ENCODE measurements around the gene EXD3.

The EXD3 gene

DNA sequence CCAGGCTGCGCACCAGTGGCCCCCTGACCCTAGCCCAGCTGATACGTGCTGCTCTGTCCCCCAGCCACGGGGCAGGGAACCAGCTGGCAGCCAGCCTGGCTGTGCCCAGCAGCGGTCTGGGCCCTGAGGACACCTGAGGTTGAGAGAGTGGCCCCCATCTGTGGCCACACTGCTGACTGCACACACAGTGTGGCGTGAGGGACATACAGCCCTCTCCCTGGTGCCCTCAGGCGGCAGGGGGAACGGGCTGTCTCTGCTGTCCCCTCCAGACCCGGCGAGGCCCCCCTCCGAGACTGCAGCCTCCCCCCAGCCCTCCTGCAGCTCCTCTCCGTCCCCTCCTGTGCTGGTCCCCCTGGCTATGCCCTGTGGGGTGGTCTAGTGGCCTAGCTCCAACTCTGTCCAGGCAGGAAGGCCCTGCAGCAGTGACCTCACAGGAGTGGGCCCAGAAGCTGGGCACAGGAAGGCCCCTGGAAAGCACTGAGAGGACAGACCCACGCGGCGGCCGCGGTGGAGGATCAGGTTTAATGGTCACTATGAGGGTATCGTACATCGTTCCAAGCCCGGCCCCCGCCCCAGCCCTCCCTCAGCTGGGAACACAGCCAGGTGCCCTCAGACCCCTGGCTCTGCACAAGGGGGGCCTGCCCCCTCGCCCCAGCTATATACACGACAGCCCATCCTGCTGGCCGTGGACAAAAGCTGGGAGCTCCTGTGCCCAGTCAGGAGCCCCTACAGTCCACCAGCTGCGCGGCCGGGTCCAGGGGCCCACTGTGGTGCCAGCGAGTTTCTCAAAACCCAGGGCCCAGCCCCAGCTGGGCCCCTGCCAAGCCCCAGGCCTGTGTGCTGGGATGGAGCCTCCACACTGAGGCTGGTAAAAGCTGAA is 25.0 kb upstream of the EXD3 start:
- no peak for DNase-seq (ENCODE audit: low spot score)

DNA sequence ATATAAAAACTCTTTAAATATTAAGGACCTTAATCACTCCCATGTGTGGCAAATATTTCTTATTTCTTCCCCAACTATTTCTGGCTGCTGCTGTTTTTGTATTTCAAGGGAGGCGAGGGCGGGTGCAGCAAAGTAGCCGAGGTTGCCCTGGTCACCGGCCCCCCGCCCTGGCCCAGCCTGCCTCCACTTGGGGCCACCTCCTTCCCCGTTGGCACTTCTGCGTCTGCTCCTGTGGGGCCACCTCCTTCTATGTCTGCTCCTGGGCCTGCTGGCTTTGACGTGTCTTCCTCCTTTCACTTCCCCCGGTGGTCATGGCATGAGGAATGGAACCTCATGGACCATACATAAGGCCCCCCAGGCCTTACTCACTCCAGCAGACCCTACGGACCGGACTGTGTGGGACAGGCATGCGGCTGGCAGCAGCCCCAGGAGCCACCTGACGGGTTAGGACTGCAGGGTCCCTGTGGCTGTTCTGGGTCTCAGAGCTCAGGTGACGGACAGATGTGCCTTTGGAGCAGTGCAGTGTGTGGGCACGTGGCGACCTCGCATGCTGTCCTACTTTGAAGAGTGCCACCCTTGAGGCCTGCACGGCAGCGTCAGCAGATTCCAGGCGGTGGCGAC is 24.0 kb upstream of the EXD3 start:
- DNase-seq (ENCODE audit: low spot score): no peak

DNA sequence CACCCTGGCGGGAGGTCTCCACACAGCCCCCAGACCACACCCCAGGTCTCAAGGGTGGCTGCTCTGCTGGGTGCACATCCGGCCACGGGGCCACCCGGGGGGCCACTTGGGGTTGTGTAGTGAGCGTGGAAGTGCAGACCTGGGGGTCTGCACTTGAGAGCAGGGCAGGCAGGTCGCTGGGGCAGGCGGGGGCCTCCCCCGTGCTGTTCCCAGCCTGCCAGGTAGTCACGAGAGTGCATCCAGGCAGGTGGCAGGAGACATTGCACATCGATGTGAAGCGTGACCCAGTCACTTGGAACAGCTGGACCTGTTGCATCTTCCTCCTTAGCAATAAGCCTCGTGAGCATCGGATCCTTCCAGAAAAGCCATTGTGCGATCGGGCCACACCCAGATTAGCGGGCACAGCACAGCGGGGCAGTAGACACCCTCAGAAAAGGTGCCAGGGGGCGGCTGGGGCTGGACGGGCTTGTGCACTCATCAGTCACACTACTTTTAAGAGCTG is 23.0 kb upstream of the EXD3 start:
- no peak for DNase-seq (ENCODE audit: low spot score)

DNA sequence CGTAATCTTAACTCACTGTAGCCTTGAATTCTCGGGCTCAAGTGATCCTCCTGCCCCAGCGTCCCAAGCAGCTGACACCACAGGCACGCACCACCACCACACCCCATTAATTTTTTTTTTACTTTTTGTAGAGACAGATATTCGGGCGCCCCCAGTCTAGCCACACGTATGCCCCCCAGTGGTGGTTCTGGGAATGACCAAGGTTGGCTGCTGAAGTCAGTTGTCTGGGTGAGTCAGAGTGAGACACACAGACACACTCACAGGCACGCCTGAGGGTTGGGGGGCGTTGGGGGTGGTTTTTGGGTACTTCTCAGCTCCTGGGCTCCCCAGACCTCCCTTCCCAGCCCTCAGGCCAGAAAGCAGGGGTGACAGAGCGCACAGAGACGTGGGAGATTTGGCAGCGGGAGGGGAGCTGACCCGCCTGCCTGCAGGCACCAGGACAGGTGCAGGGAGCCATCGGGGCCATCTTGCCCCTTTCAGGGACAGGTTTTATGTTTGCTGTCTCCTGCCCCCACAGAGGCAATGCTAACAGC is 22.4 kb upstream of the EXD3 start:
- peak; percentile 78 for DNase-seq (ENCODE audit: low spot score)

DNA sequence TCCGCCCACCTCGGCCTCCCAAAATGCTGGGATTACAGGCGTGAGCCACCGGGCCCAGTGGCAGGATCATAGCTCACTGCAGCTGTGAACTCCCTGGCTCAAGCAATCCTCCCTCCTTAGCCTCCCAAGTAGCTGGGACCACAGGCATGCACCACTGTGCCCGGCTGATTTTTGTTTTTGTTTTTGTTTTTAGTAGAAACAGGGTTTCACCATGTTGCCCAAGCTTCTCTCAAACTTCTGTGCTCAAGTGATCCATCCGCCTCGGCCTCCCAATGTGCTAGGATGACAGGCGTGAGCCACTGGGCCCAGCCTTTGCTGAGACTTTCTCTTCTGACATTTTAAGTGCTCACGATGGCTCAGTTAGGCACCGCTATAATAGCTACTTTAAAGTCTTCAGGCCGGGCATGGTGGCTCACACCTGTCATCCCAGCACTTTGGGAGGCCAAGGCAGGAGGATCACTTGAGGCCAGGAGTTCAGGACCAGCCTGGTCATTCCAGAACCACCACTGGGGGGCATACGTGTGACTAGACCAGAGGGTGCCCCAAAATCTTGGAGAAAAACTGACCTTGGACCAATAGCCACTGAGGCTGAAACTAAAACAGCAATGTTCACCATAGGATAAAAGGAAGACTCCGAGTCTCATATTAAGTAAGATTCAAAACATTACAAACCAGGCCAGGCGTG is 21.3 kb upstream of the EXD3 start:
- DNase-seq (ENCODE audit: low spot score): no peak

DNA sequence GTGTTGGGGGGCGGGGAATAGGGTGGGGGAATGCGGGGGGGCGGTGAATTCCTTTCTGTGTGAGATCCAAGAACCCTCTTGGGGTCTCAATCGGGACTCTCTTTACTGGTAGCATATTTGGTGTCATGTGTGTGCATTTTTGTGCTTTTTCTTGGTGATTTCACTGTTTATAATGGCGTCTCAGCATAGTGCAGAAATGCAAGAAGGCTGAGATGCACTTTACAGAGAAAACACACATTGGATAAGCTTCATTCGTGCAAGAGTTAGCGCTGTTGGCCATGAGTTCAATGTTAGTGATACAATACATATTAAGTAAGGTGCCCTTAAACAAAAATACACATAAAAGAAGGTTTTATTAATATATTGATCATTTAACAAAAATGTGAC is 19.0 kb upstream of the EXD3 start:
- no peak for DNase-seq (ENCODE audit: low spot score)

DNA sequence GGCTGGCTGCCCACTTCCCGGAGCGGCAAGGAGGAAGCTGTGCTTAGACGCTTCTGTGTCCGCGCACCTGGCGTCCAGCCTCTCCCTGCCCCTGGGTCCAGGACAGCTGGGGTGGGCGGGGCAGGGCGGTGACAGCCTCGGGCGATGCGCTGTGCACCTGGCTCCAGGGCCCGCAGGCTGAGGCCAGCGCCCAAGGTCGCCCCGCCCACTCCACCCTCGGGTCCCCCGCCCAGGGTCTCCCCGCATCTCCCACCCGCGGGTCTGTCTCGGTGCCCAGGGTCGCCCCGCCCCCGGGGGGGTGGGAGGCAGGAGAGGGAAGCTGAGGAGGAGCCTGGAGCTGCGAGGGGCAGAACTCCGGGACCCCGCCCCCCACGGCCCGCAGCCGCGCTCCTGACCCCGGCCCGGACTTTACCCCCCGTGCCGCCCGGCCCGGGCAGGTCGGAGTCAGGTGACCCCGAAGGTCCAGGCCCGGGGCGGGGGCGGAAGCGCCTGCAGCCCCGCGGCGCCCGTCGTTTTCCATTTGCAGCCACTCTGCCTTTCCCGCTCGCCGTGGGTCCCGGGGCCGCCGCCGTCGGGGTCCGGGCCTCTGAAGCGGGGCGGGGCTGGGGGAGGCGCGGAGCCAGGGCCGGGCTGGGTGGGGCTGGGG is 18.4 kb upstream of the EXD3 start, which contains the start of gene ENTPD8:
TSS of gene ENTPD8 (minus strand) at position 69 of the 646 bp plus-strand sequence. CDS start 3,072 bp downstream, outside the sequence.
- DNase-seq (ENCODE audit: low spot score): peak; percentile 78

DNA sequence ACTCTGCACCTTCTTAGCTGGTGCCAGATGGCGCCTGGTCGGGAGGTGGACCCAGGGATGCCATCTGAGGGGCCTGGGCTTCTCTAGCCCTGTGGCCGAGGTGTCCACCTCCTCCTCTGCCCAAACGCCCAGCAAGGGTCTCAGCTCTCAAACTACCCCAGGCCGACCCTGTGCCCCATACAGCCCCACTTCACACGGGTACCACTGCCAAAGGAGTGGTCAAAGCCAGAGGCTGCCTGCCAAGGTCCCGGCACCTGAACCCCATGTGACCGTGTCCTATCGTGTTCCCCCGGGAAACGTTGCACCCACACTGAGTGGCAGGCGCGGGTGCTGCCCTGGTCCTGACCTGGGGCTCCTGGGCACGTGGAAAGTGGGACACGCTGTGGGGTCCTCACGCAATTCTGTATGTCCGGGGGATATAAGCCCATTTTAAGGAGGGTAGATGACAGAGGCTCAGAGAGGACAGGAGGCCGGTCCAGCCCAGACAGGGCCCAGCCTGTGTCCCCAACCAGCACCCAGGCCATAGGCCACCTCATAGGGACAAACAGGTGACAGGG is 16.3 kb upstream of the EXD3 start:
- DNase-seq (ENCODE audit: low spot score): no peak

DNA sequence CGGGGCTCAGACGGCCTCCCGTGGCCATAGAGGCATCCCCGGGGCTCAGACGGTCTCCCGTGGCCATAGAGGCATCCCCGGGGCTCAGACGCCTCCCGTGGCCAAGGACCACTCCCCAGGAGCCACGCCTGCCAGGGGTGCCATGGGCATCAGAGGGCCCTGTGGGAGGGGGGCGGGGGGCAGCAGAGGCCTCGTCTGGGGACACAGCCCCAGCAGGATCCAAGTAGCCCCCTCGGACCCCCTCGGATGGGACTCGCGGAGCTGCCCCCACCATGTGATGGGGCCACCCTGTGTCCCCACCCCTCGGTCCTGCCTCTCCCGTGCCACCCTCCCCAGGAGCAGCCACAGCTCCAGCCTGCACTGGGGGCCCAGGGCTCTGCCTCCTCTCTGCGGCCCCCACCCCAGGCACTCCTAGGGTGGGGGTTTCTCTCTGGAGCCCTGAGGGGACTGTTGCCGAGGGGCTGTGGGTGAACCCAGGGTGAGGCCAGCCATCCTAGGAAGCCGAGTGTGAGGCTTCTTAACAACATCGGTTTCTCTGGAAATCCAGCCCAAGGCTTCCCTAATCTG is 15.7 kb upstream of the EXD3 start:
- peak; percentile 65 for DNase-seq (ENCODE audit: low spot score)

DNA sequence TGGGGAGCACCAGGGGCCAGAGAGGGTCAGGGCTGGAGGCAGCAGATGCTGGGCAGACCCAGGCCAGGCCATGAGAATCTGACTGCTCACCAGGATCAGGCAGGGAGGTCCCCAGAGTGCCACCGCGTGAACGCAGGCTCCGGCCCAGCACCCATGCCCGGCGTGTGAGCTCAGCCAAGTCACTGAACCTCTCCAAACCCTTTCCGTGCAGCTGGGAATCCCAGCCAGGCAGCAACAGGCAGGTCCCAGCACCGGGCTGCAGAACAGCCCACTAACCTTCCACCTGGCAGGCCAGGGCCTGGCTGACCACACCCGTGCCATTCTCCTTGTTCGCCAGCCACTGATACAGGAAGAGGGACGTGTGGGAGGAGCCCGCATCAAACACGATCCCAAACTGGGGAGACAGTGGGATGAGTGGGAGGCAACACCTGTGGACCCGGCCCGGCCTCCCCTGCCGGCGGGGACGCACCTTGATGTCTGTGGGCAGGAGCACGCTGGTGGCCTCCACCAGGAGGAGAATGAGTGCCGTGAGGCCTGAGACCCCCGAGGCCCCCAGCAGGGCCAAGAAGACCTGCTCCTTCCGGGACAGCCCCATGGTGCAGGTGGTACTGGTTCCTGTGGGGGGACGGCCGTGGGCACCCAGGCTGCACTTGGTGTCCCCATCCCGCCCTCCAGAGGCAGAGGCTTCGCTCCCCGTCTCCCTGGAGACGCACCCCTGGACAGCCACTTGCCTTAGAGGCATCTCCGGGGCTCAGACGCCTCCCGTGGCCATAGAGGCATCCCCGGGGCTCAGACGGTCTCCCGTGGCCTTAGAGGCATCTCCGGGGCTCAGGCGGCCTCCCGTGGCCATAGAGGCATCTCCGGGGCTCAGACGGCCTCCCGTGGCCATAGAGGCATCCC is 15.0 kb upstream of the EXD3 start:
- DNase-seq (ENCODE audit: low spot score): no peak

DNA sequence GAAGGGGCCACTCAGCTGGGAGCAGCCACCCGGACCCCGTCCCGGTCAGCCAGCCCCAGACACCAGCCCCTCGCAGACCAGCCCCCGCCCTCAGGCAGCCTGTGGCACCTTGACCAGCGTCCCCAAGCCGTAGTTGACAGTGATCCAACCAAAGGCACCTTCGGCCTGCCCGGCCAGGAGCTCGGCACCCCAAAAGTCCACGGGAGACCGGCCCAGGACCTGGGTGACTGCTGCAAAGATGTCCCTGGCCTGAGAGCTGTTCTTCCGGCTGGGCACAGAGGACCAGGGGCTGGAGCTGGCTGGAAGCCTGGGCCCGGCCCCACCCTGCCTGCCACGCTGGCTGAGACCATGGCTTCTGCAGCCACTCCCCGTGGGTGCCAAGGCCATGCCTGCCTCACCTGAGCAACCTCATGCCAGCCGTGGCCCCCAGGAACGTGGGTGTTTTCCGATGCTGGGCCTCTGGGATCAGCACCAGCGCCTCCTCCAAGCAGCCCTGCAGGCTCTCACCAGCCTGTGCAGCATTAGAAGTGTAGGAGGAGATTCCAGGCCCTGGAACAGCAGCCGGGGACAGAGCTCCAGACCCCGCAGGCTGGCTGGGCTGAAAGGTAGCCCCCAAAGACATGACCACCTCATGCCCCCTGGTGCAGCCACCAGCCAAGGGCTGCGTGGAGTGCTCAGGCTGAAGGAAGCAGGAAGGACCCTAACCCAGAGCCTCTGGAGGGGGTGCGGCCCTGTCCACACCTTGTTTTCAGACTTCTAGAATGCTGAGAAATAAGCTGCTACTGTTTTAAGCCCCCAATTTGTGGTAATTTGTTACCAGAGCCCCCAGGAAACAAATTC is 14.0 kb upstream of the EXD3 start:
- DNase-seq (ENCODE audit: low spot score): no peak

DNA sequence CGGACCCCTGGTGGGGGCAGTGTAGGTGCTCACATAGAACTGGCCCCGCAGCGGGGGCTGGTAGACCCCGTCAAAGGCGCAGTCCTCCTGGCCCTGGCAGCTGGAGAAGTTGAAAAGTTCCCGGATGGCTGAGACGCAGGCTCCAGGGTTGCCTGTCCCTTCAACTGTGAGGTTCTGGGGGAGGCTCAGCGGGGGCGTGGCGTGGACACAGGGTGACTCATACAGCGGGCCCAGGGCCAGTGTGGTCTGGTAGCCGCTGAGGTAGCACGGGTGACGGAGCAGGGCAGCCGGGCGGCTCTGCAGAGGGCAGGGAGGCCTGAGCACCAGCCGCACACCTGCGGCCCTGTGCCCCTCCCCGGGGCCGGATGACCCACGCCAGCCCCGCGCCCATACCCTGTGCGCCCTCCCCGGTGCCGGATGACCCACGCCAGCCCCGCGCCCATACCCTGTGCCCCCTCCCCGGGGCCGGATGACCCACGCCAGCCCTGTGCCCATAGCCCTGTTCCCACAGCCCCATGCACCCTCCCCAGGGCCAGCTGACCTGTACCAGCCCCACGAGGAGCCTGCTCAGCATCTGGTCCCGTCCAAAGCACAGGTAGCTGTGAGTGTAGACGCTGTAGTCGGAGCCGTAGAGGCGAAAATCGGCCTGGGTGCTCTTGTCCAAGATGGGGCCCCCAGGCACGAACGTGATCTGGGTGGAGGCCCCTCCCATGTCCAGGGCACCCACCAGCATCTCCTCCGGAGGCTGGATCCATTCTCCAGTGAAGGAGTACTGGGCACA is 13.2 kb upstream of the EXD3 start:
- no peak for DNase-seq (ENCODE audit: low spot score)

DNA sequence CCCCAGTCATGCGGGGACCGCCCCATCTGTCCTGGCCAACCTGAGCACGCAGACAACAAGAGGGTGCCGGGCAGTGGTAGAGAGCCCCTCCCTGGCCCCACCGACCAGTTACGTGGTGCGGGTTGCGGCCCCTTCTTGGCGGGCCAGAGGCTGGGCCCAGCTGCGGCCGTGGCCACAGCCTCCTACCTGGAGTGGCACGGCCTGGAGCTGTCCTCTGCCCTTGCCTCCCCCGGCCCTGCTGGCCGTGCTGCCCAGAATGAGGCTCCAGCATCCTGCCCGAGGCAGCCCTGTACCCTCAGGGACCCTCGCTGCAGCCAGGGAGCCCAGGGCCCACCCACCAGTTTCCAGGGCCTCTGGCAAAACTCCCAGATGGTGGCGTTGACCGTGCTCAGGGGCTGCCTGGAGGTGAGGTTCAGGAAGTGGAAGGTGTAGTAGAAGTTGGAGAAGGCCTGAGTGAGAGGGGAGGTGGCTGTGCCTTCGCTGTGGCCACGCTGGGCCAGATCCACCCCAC is 12.5 kb upstream of the EXD3 start:
- DNase-seq (ENCODE audit: low spot score): no peak

DNA sequence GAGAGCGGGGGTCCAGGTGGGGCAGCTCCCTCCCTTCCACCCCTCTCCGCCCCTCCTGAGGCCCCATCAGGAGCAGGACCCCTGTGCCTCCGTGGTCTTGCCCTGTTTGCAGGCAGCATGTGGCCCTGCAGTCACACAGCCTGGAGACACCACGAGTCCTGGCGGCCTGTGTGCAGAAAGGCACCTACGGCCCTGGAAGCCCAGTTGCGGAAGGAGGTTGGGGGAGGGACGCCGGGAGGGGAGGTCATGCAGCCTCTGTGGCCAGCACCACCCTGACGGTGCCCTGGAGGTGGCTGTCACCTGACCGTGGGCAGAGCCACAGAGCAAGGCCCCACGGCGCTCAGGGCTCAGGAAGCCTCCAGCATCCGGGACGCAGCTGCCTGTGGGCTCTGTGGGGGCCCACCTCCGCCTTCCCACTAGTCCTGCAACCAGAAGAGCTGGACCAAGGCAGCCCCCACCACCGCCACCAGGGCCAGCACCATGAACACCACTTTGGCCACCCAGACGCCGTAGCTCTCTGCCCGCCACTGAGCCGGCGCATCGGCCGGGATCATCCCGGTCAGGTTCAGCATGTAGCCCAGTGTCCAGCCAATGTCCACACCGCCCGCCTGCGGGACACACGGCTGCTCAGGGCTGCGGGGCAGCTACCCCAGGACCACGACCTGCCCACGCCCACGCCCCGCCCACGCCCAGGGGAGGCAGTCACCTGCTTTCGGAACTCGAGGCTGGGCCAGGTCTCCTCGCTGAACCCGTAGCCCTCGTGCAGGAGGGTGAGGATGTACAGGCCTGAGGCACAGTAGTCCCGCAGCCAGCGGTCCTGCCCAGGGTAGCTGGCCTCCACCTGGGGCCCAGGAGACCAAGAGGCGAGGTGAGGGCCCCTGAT is 11.8 kb upstream of the EXD3 start:
- DNase-seq (ENCODE audit: low spot score): no peak

DNA sequence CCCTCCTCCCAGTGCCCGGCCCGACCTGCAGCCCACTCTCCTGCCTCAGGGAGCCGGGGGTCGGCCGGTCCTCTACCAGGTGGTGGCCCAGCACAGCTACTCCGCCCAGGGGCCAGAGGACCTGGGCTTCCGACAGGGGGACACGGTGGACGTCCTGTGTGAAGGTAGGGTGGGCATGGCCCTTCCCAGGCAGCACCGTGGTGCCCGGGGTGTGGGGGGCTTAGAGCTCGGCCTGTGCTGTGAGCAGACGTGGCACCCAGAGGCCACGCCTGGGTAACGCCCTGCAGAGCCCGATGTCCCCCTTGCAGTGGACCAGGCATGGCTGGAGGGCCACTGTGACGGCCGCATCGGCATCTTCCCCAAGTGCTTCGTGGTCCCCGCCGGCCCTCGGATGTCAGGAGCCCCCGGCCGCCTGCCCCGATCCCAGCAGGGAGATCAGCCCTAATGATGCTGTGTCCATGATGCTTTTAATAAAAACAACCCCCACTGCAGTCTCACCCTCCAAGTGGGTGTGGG is 11.0 kb upstream of the EXD3 start:
- DNase-seq (ENCODE audit: low spot score): no peak

DNA sequence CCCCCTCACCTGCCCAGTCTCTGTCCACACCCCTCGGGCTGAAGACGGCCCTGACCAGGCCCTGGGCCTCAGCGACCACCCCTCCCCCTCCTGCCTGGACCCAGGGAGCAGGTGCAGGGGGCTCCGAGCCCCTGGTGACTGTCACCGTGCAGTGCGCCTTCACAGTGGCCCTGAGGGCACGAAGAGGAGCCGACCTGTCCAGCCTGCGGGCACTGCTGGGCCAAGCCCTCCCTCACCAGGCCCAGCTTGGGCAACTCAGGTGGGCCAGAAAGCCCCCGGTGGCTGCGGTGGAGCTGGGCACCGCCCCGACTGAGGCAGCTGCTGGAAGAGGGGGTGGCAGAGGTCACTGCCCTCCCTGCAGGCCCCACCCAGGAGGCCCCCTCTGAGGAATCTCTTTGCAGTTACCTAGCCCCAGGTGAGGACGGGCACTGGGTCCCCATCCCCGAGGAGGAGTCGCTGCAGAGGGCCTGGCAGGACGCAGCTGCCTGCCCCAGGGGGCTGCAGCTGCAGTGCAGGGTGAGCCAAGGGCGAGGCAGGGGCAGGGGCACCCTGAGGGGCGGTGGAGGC is 10.5 kb upstream of the EXD3 start:
- DNase-seq (ENCODE audit: low spot score): no peak

Measured in D341Med (cell line).